MM.1S (cell line): ENCODE measurements around the gene PTPRN2.

Source experiments
- DNase-seq: peaks from one replicate; pipeline ENCODE4 v3.0.0-alpha.2; 2015
- H2AFZ ChIP-seq: fragments of 300-600 bp; sonication (generic); 2 replicates; pipeline ENCODE4 v1.6.0; 2016; ENCODE audit warnings: antibody characterized with exemption, low read length
- H3F3A ChIP-seq: fragments of 300-600 bp; sonication (generic); 2 replicates; pipeline ENCODE4 v1.6.1; 2016; ENCODE audit warnings: mild to moderate bottlenecking, antibody characterized with exemption, low read length, moderate library complexity, mixed read lengths; ENCODE audit not compliant: insufficient read depth
- H3K27ac ChIP-seq: fragments of 300-600 bp; sonication (generic); 2 replicates; pipeline ENCODE4 v1.5.1; 2016; ENCODE audit warnings: mild to moderate bottlenecking, low read length
- H3K27me3 ChIP-seq: fragments of 300-600 bp; sonication (generic); replicated peaks from 2 replicates; pipeline ENCODE4 v1.6.0; 2016; ENCODE audit warnings: low read length; ENCODE audit not compliant: insufficient read depth
- H3K36me3 ChIP-seq: fragments of 300-600 bp; sonication (generic); replicated peaks from 2 replicates; pipeline ENCODE4 v1.6.1; 2016; ENCODE audit warnings: mild to moderate bottlenecking, low read length, mixed read lengths; ENCODE audit not compliant: insufficient read depth
- H3K4me1 ChIP-seq: fragments of 300-600 bp; sonication (generic); 2 replicates; pipeline ENCODE4 v1.6.1; 2016; ENCODE audit warnings: low read length, mixed read lengths
- H3K4me2 ChIP-seq: fragments of 300-600 bp; sonication (generic); 2 replicates; pipeline ENCODE4 v1.6.0; 2016; ENCODE audit warnings: low read depth, low read length
- H3K4me3 ChIP-seq: fragments of 300-600 bp; sonication (generic); 2 replicates; pipeline ENCODE4 v1.5.1; 2016; ENCODE audit warnings: low read length, mixed read lengths
- H3K79me2 ChIP-seq: fragments of 300-600 bp; sonication (generic); 2 replicates; pipeline ENCODE4 v1.6.1; 2016; ENCODE audit warnings: mixed run types, low read length, mixed read lengths
- H3K9ac ChIP-seq: fragments of 300-600 bp; sonication (generic); 2 replicates; pipeline ENCODE4 v1.6.1; 2016; ENCODE audit warnings: low read length, mixed read lengths
- H3K9me2 ChIP-seq: fragments of 300-600 bp; sonication (generic); replicated peaks from 2 replicates; pipeline ENCODE4 v1.6.1; 2016; ENCODE audit warnings: mild to moderate bottlenecking, low read length, mixed read lengths; ENCODE audit not compliant: insufficient read depth
- H3K9me3 ChIP-seq: fragments of 300-600 bp; sonication (generic); replicated peaks from 2 replicates; pipeline ENCODE4 v1.6.1; 2016; ENCODE audit warnings: mild to moderate bottlenecking, low read length, mixed read lengths; ENCODE audit not compliant: insufficient read depth
- H4K20me1 ChIP-seq: fragments of 300-600 bp; sonication (generic); 2 replicates; pipeline ENCODE4 v1.6.1; 2016; ENCODE audit warnings: mild to moderate bottlenecking, low read length, moderate library complexity, mixed read lengths; ENCODE audit not compliant: insufficient read depth
- CTCF ChIP-seq: fragments of 300-600 bp; sonication (generic); IDR thresholded peaks from 2 replicates; pipeline ENCODE4 v1.5.1; 2016; ENCODE audit warnings: antibody characterized with exemption, low read length, mixed read lengths
- EZH2 ChIP-seq: fragments of 300-600 bp; sonication (generic); optimal IDR thresholded peaks from 2 replicates; pipeline ENCODE3; 2017; ENCODE audit warnings: low read depth, mild to moderate bottlenecking, antibody characterized with exemption, low read length, mixed read lengths
- EZH2phosphoT487 ChIP-seq: fragments of 300-600 bp; sonication (generic); IDR thresholded peaks from 2 replicates; pipeline ENCODE4 v1.6.1; 2018; ENCODE audit warnings: antibody characterized with exemption, low read length

The PTPRN2 gene

GRCh38 chr7:158056761-158057160 lies 530.9 kb downstream of the PTPRN2 start:
- no peak overlapping the region for H3K27ac ChIP-seq
- H2AFZ ChIP-seq = no peak overlapping the region
- no peaks in the 10 kb centered on the region for H3K4me1 ChIP-seq
- peaks cover 50% of the 10 kb centered on the region for H3K27me3 ChIP-seq
- TF ChIP-seq EZH2phosphoT487 = no peak
- no peak for TF ChIP-seq CTCF
- no peak for TF ChIP-seq EZH2
- H3K4me3 ChIP-seq = no peak overlapping the region
- no peaks in the 10 kb centered on the region for H3K9me3 ChIP-seq
- H3K79me2 ChIP-seq = no peaks in the 10 kb centered on the region
- no peaks in the 10 kb centered on the region; the same call in 1 of the 2 replicates for H3K36me3 ChIP-seq
- no peak overlapping the region for H3K4me2 ChIP-seq
- no peaks in the 10 kb centered on the region for H3F3A ChIP-seq
- no peak for DNase-seq
- no peaks in the 10 kb centered on the region for H4K20me1 ChIP-seq
- H3K9ac ChIP-seq = no peak overlapping the region
- H3K9me2 ChIP-seq = no peaks in the 10 kb centered on the region

GRCh38 chr7:158055726-158056510 lies 531.7 kb downstream of the PTPRN2 start:
- Histone ChIP-seq H3K27me3 (peaks cover 46% of the 10 kb centered on the region), H3K79me2 (no peaks in the 10 kb centered on the region)

GRCh38 chr7:158054611-158055010 lies 533.0 kb downstream of the PTPRN2 start:
- H3K9me2 ChIP-seq = no peaks in the 10 kb centered on the region
- H3K27ac ChIP-seq = no peak overlapping the region
- no peak for TF ChIP-seq EZH2phosphoT487
- TF ChIP-seq CTCF = no peak
- no peak for TF ChIP-seq EZH2
- H3K9me3 ChIP-seq = no peaks in the 10 kb centered on the region
- H3K79me2 ChIP-seq = no peaks in the 10 kb centered on the region
- H3K9ac ChIP-seq = no peak overlapping the region
- DNase-seq = no peak
- no peak overlapping the region for H2AFZ ChIP-seq
- no peak overlapping the region for H3K4me2 ChIP-seq
- H3K36me3 ChIP-seq = no peaks in the 10 kb centered on the region
- no peak overlapping the region for H3K4me3 ChIP-seq
- peaks cover 43% of the 10 kb centered on the region for H3K27me3 ChIP-seq
- H3F3A ChIP-seq = no peaks in the 10 kb centered on the region
- no peaks in the 10 kb centered on the region for H4K20me1 ChIP-seq
- H3K4me1 ChIP-seq = no peaks in the 10 kb centered on the region

More at GRCh38 chr7:158055726-158056510, 531.7 kb downstream of the PTPRN2 start:
- Histone ChIP-seq H3K9me3 (no peaks in the 10 kb centered on the region), H2AFZ (no peak overlapping the region), H3K36me3 (no peaks in the 10 kb centered on the region), H3K9ac (no peak overlapping the region), H4K20me1 (no peaks in the 10 kb centered on the region), H3F3A (no peaks in the 10 kb centered on the region), H3K4me3 (no peak overlapping the region), H3K27ac (no peak overlapping the region), H3K4me1 (no peaks in the 10 kb centered on the region), H3K4me2 (no peak overlapping the region), H3K9me2 (no peaks in the 10 kb centered on the region)
- DNase-seq = no peak
- TF ChIP-seq CTCF (no peak), EZH2phosphoT487 (no peak), EZH2 (no peak)
